Nephron (organoid): ENCODE results near the gene ZNF420.

Source experiments
- H3K27ac Mint-ChIP-seq, 3 experiments: 2 replicates each; pipeline ENCODE4 v1.8.0; 2020; ENCODE audit warnings: mixed read lengths in 3 of 3, mild to moderate bottlenecking in 2 of 3, moderate library complexity in 1 of 3
- H3K27me3 Mint-ChIP-seq: 2 replicates; pipeline ENCODE4 v1.8.0; 2021; ENCODE audit warnings: low read depth, mild to moderate bottlenecking, moderate library complexity, mixed read lengths
- H3K36me3 Mint-ChIP-seq: 2 replicates; pipeline ENCODE4 v1.8.0; 2020; ENCODE audit warnings: low read depth, mixed read lengths
- H3K4me1 Mint-ChIP-seq: 2 replicates; pipeline ENCODE4 v1.8.0; 2020; ENCODE audit warnings: mixed read lengths
- H3K4me3 Mint-ChIP-seq, 3 experiments: 2 replicates each; pipeline ENCODE4 v1.8.0; 2020; ENCODE audit warnings: mild to moderate bottlenecking in 3 of 3, mixed read lengths in 3 of 3, moderate library complexity in 2 of 3
- H3K9me3 Mint-ChIP-seq: 2 replicates; pipeline ENCODE4 v1.8.0; 2020; ENCODE audit warnings: mixed read lengths
- CTCF ChIP-seq, 3 experiments: fragments of 200-600 bp; sonication (generic); IDR thresholded peaks; one replicate each; pipeline ENCODE4 v1.5.0; 2021; ENCODE audit warnings: antibody characterized with exemption in 3 of 3; ENCODE audit not compliant: unreplicated experiment in 3 of 3

Gene ZNF420

GRCh38 chr19:37172368-37173366 lies 94.4 kb downstream of the ZNF420 start, which contains the start of gene ZNF585A:
Gene ZNF585A (minus strand): TSS chr19:37172695. CDS start chr19:37169910, 2,785 bp downstream.
- peak in 2 of 3 experiments; percentile 12 for TF ChIP-seq CTCF (IDR thresholded peaks at IDR 0.05; ENCODE audit: unreplicated experiment in 3 of 3)
- Mint-ChIP-seq H3K27ac (no peak within 1 kb of the TSS), H3K4me3 (peak within 1 kb of the TSS in 1 of 3 experiments; percentile 39), H3K4me1 (no peaks in the 10 kb centered on the region), H3K36me3 (peaks cover 36% of the 10 kb centered on the region), H3K9me3 (peaks cover 47% of the 10 kb centered on the region), H3K27me3 (no peaks in the 10 kb centered on the region)
